GM19468 (cell line): ENCODE data around the gene CEACAM16.

Experiments
- ATAC-seq: cut with Tn5 transposase; IDR thresholded peaks from one replicate; pipeline ENCODE4 v1.9.1; 2021; ENCODE audit warnings: mild to moderate bottlenecking, moderate library complexity, moderate number of reproducible peaks; ENCODE audit not compliant: unreplicated experiment; ENCODE audit errors: extremely low read depth

CEACAM16 gene

GRCh38 chr19:44741841-44742329, 42.9 kb downstream of the CEACAM16 start:
- no peak for ATAC-seq

GRCh38 chr19:44742330-44743061, 43.5 kb downstream of the CEACAM16 start:
- ATAC-seq: no peak

- no peak for ATAC-seq
Observed at GRCh38 chr19:44744871-44745332, 46.0 kb downstream of the CEACAM16 start.

- ATAC-seq: no peak
Observed at GRCh38 chr19:44745341-44745831, 46.4 kb downstream of the CEACAM16 start.

GRCh38 chr19:44745887-44746600, 47.1 kb downstream of the CEACAM16 start:
- no peak for ATAC-seq

GRCh38 chr19:44746616-44746945, 47.6 kb downstream of the CEACAM16 start:
- ATAC-seq: no peak

- ATAC-seq: no peak
Observed at GRCh38 chr19:44746946-44747738, 48.2 kb downstream of the CEACAM16 start.

- ATAC-seq: no peak
Observed at GRCh38 chr19:44747739-44748425, 48.9 kb downstream of the CEACAM16 start.

GRCh38 chr19:44748426-44749254, 49.7 kb downstream of the CEACAM16 start, which contains the start of gene BCL3:
Gene BCL3, plus strand, starts transcription at chr19:44748708. Its CDS starts 83 bp downstream, at chr19:44748791.
- ATAC-seq: no peak

- ATAC-seq: no peak
Observed at GRCh38 chr19:44749292-44749691, 50.3 kb downstream of the CEACAM16 start.

GRCh38 chr19:44749994-44750393, 51.0 kb downstream of the CEACAM16 start:
- ATAC-seq: no peak

GRCh38 chr19:44752123-44752815, 53.3 kb downstream of the CEACAM16 start:
- ATAC-seq: no peak

- peak; percentile 42 for ATAC-seq
Observed at GRCh38 chr19:44752816-44753625, 54.1 kb downstream of the CEACAM16 start.

GRCh38 chr19:44753626-44753931, 54.6 kb downstream of the CEACAM16 start:
- no peak for ATAC-seq

- no peak for ATAC-seq
Observed at GRCh38 chr19:44753932-44754749, 55.2 kb downstream of the CEACAM16 start.

- no peak for ATAC-seq
Observed at GRCh38 chr19:44754750-44755080, 55.8 kb downstream of the CEACAM16 start.

GRCh38 chr19:44755219-44755618, 56.3 kb downstream of the CEACAM16 start:
- ATAC-seq: no peak
